Lung (tissue), 12 donors: ENCODE results near the gene OXNAD1. TPM values are rescaled to one million over a fixed set of nuclear protein-coding genes. Genes with fewer than 3 reads are reported as not detected.

Source experiments
- ATAC-seq: fragments of 200-7000 bp; cut with Tn5 transposase; one replicate; pipeline ENCODE4 v1.9.1; 2020; ENCODE audit warnings: moderate number of reproducible peaks; ENCODE audit not compliant: insufficient read depth, low FRiP score
- DNase-seq, 3 donors: peaks; one replicate each; pipeline ENCODE4 v3.0.0-alpha.2; 2013 to 2017
- H3K27ac ChIP-seq, 2 donors: one replicate each; pipeline ENCODE4 v1.5.1; 2013; ENCODE audit warnings: mild to moderate bottlenecking in 2 of 2, moderate library complexity in 2 of 2, control low read depth in 1 of 2, inconsistent platforms in 1 of 2, low read depth in 1 of 2, low read length in 1 of 2
- H3K27me3 ChIP-seq, 3 donors: one replicate each; pipeline ENCODE4 v1.5.1; 2013; ENCODE audit warnings: low read length in 2 of 3; ENCODE audit not compliant: control insufficient read depth in 3 of 3, insufficient read depth in 3 of 3
- H3K36me3 ChIP-seq, 4 donors: one replicate each; pipeline ENCODE4 v1.5.1; 2013; ENCODE audit warnings: low read length in 4 of 4, mild to moderate bottlenecking in 1 of 4, moderate library complexity in 1 of 4; ENCODE audit not compliant: control insufficient read depth in 4 of 4, insufficient read depth in 4 of 4
- H3K4me1 ChIP-seq, 5 donors: one replicate each; pipeline ENCODE4 v1.5.1; 2013; ENCODE audit warnings: low read length in 5 of 5, mild to moderate bottlenecking in 2 of 5, moderate library complexity in 1 of 5; ENCODE audit not compliant: control insufficient read depth in 5 of 5, insufficient read depth in 5 of 5
- H3K4me3 ChIP-seq: one replicate; pipeline ENCODE4 v1.5.1; 2013; ENCODE audit warnings: mild to moderate bottlenecking, control low read depth, moderate library complexity
- H3K9ac ChIP-seq, 2 donors: one replicate each; pipeline ENCODE4 v1.5.1; 2013; ENCODE audit warnings: low read length in 2 of 2, control low read depth in 1 of 2; ENCODE audit not compliant: insufficient read depth in 1 of 2
- H3K9me3 ChIP-seq, 4 donors: one replicate each; pipeline ENCODE4 v1.5.1; 2013; ENCODE audit warnings: low read length in 3 of 4, mild to moderate bottlenecking in 1 of 4, moderate library complexity in 1 of 4; ENCODE audit not compliant: control insufficient read depth in 4 of 4, insufficient read depth in 3 of 4
- WGBS, 2 donors: extraction: QIAGEN DNeasy Blood & Tissue Kit; methylation state at CpG; one replicate each; pipeline ENCODE4 v1.1.7; 2013; 5-methylcytosine and 5-hydroxymethylcytosine counted together
- polyA plus RNA-seq, 2 donors: library from polyadenylated mRNA; stranded (reverse); fragments of 200-250 nt; gene quantifications; one replicate each; pipeline ENCODE4 v1.2.1, GENCODE V29; 2013
- total RNA-seq, 2 donors: library from RNA; depleted of rRNA in 1 of 2; stranded (reverse); fragments of >200 nt in 1 of 2; gene quantifications; one replicate each; pipeline ENCODE4 v1.2.1, GENCODE V29; 2014 to 2021
- TF ChIP-seq, protein P1 (sequence below): IDR thresholded peaks from 2 replicates; pipeline ENCODE4 v1.5.1; 2012; ENCODE audit warnings: mild to moderate bottlenecking; ENCODE audit errors: control extremely low read depth, extremely low read depth
- donor health status: control.
- donor health status: control.
- donor health status: Bipolar disorder and iron deficiency.
- donor health status: healthy.
- donor health status: DM: yes; HTN: yes; CAD: no.

The OXNAD1 gene
- total and polyA plus RNA-seq, 4 donors, result 4.4 to 23.4 (median 9.4) TPM

DNA sequence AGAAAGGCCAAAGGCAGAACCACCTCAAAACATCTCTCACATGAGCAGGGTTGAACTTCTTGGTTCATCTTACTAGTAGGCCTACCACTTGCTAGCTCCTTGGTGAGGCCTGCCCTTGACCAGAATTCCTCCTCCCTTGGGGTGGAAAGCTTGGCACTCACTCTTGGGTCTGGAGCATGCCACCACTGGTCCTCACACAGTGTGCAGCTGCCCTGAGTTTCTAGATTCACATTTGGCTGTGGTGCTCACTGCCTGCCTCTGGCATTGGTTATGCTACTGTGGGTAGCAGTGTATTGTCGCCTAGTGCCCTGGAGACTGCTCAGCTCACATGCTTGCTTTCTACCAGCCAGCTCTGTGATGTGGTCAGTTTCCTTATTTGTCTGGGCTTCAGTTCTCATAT lies 23.7 kb downstream of the OXNAD1 start:
- H3K27ac ChIP-seq, result no peak overlapping the region
- no peaks in the 10 kb centered on the region for H3K9me3 ChIP-seq
- ATAC-seq (no peak), DNase-seq (no peak)
- no peak overlapping the region for H3K4me3 ChIP-seq
- TF ChIP-seq, protein P1, sequence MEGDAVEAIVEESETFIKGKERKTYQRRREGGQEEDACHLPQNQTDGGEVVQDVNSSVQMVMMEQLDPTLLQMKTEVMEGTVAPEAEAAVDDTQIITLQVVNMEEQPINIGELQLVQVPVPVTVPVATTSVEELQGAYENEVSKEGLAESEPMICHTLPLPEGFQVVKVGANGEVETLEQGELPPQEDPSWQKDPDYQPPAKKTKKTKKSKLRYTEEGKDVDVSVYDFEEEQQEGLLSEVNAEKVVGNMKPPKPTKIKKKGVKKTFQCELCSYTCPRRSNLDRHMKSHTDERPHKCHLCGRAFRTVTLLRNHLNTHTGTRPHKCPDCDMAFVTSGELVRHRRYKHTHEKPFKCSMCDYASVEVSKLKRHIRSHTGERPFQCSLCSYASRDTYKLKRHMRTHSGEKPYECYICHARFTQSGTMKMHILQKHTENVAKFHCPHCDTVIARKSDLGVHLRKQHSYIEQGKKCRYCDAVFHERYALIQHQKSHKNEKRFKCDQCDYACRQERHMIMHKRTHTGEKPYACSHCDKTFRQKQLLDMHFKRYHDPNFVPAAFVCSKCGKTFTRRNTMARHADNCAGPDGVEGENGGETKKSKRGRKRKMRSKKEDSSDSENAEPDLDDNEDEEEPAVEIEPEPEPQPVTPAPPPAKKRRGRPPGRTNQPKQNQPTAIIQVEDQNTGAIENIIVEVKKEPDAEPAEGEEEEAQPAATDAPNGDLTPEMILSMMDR, result no peak
- H3K4me1 ChIP-seq, result peaks cover 0 to 37% (median 1%) of the 10 kb centered on the region in 5 donors
- no peaks in the 10 kb centered on the region for H3K27me3 ChIP-seq
- H3K9ac ChIP-seq, result no peak overlapping the region
- H3K36me3 ChIP-seq, result peaks cover 0 to 10% (median under 1%) of the 10 kb centered on the region in 4 donors
- WGBS, 2 donors, result 86 to 95% methylated on average over 1 of the region's 1 CpG

DNA sequence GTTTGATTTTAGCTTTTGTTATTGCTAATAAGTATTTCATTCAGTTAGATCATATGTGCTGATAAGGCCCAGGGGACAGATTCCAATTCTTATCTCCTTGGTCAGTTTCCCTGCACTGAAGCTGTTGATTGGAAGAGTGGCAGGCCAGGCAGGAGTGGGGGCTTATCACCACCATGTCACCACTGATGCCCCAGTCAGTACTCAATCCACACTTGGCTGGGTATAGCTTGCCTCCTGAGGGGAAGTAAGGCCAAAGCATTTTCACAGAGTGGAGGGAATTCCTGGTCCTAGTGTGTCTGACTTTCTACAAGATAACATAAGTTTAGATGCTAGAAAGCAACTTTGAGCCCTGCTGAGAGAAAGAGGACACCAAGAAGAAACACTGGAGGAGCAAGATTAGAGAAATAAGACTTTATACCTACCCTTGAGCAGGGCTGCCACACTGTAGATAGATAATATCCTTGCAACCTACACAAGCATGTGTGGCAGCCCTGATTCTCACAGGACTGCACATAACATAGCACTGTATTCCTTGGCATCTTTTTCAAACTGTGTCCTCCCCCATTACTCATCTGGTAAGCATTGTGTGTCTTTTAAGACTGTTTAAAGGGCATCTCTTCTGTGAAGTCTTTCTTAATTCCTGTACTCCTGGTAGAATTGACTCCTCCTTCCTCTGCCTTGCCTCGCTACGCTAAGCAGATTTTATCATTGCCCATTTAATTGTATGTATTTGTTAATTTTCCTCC lies 24.3 kb downstream of the OXNAD1 start:
- TF ChIP-seq, protein P1, result no peak

DNA sequence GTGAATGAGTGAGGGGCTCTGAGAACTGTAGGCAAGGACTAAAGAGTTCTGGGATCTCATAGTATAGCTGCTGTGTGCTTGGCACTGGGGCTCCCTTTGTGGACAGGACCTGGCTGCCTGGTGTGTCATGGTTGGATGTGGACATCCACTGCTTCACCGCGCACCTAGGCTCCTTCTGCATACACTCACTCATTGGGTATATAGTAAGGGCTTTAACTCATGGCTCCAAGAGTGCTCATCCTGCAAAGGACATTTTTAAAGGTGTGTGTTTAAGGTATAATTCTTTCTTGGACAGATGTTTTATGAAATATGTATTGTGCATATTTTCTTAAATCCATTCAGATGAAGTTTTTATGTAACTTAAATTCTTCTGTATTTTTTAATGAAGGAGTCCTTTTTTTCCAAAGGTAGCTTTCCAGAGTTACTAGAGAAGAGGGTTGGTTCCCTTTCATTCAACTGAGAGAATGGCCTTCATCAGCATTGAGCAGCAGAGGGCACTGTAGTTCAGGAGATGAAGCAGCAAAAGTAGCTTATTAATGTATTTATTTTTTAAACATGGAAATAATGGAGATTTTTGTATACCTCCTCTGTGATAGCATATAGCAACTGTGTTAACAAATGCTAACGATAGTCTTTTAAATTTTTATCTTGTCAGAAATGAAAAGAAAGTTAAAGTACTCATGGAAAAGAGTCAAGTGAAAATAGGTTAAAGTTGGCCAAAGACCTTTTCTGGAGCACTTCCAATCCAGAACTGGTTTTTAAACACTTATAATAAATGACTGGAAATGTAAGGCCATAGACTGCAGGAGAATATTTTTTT lies 25.2 kb downstream of the OXNAD1 start:
- peak; percentile 60 to 81 (median 81) for DNase-seq
- 54 to 57% methylated on average over 3 of the region's 3 CpGs for WGBS, 2 donors
- Histone ChIP-seq H3K4me1 (peaks cover 0 to 37% (median 1%) of the 10 kb centered on the region in 5 donors), H3K27ac (no peak overlapping the region), H3K27me3 (no peaks in the 10 kb centered on the region), H3K9ac (no peak overlapping the region), H3K36me3 (peaks cover 0 to 11% (median under 1%) of the 10 kb centered on the region in 4 donors), H3K4me3 (no peak overlapping the region), H3K9me3 (no peaks in the 10 kb centered on the region)
- peak; percentile 61 for ATAC-seq
- TF ChIP-seq, protein P1, result peak; percentile 70

More for the DNA sequence above, 24.3 kb downstream of the OXNAD1 start:
- no peaks in the 10 kb centered on the region for H3K9me3 ChIP-seq
- DNase-seq (no peak), ATAC-seq (no peak)
- H3K4me1 ChIP-seq, result peaks cover 0 to 37% (median 1%) of the 10 kb centered on the region in 5 donors
- no peaks in the 10 kb centered on the region for H3K27me3 ChIP-seq
- no peak overlapping the region for H3K4me3 ChIP-seq
- no peak overlapping the region for H3K27ac ChIP-seq
- 80 to 84% methylated on average over 2 of the region's 2 CpGs for WGBS, 2 donors
- peaks cover 0 to 11% (median under 1%) of the 10 kb centered on the region in 4 donors for H3K36me3 ChIP-seq
- H3K9ac ChIP-seq, result no peak overlapping the region
